Measurements from ENCODE around the gene NACA2.
"Not testable (repeated sequence)": the region's sequence is repeated elsewhere in the genome, so short reads cannot be mapped to it uniquely, and the experiment has no call there.

The NACA2 gene

DNA sequence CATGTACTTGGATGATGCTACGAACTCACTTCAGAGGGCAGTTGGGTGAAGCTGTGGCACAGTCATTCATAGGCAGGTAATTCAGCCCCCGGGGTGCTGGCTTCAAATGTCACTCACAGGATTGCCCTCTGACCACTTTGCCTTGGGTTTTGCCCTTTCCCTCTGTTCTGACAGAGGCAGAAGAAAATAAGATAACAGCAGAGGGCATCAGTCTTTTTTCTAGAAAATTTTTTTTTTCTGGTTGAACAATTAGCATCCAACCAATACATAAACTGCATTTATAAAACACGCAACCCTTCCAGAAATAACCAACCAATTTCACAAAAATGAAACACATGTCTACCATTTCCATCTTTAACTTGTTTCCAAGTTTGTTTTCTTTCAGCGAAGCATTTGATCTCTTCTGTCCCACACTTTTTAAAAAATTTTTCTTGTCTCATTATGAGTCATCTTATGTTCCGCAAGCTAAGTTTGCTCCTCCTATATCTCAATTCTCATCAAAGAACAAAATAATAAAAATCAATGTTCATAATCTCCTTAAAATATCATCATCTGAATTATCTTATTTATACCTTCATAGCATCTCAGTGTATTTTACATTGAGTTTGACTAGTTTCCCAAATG lies 15.6 kb downstream of the NACA2 start:
- DNase-seq: no peak

DNA sequence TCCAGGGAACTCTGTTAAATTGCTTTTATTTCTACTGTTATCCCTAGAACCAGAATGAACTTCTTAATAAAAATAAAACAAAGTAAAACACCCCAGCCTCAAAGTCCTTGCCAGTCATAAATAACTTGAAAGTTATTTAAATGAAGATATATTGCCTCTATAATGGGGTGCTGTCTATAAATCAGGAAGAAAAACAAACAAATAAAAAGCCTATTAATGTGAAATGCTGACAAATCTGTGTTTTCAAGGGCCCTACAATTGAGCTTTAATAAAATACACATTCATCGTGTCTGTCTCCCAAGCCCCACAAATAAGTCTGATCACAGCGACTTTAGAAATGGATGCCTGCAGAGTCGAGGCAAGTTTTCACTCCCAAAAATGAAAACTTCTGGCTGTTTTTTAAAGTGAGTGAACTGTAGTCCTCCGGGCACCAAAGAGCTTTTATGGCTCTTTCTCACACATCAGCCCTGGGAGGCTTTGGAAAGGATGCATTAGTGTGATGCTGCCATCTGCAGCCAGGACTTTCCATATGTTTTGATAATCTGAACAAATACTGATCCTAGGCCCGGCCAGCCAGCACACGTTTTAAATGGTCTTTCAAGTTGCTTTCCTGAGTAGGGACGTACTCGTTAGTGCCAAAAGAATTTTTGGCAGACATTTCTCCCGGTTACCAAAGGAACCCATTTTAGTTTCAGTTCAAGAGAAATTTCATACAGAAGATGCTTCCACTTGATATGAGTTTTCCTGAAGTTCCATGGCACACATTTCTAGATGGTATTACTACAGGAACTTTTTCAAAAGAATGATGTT lies 16.3 kb downstream of the NACA2 start:
- DNase-seq: no peak

DNA sequence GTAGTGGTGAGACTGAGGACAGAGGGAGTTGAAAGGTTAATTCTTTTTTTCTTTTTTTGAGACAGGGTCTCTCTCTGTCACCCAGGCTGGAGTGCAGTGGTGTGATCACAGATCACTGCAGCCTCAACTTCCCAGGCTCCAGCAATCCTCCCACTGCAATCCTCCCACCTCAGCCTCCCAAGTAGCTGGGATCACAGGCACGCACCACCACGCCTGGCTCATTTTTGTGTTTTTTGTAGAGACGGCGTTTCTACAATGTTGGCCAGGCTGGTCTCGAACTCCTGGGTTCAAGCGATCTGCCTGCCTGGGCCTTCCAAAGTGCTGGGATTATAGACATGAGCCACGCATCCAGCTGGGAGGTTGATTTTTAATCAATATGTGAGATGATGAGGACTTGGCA lies 18.5 kb downstream of the NACA2 start:
- DNase-seq: not testable (repeated sequence)

DNA sequence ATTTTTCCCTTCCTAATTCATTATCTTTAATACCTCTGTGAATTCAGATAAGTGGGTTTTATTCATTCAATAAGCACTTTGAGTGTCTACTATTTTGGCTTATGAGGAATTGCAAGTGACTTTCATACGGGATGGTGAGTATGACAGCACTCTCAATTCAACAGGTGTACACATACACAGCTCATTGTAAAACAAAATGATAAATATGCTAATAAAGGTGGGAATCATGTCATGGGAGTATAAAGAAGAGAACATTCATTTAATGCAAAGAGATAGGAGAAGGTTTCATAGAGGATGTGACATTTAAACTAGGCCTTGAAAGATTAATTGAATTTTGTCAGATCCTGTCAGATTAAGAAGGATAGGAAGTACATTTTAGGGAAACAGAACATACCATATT lies 19.4 kb downstream of the NACA2 start:
- DNase-seq: no peak

DNA sequence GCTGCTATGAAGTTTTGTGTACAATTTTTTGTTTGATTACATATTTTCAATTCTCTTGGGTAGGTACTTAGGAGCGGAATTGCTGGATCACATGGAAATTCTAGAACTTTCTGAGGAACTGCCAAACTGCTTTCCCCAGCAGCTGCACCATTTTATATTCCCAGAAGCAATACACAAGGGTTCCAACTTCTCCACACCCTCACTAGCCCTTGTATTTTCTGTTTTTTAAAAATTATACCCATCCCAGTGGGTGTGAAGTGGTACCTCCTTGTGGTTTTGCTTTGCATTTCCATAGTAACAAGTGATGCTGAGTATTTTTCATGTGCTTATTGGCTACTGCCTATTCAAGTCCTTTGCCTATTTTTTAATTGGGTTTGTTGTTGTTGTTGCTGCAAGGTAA lies 20.9 kb downstream of the NACA2 start:
- no peak for DNase-seq

DNA sequence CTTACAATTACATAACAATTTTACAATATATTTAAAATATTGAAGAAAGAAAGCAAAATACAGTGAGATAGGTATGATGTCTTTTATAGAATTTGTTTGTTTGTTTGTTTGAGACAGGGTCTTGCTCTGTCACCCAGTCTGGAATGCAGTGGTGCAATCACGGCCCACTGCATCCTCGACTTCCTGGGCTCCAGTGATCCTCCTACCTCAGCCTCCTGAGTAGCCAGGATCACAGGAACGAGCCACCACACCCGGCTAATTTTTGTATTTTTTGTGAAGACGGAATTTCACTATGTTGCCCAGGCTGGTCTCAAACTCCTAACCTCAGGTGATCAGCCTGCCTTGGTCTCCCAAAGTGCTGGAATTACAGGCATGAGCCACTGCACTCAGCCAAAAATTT lies 21.5 kb downstream of the NACA2 start:
- DNase-seq: not testable (repeated sequence)

DNA sequence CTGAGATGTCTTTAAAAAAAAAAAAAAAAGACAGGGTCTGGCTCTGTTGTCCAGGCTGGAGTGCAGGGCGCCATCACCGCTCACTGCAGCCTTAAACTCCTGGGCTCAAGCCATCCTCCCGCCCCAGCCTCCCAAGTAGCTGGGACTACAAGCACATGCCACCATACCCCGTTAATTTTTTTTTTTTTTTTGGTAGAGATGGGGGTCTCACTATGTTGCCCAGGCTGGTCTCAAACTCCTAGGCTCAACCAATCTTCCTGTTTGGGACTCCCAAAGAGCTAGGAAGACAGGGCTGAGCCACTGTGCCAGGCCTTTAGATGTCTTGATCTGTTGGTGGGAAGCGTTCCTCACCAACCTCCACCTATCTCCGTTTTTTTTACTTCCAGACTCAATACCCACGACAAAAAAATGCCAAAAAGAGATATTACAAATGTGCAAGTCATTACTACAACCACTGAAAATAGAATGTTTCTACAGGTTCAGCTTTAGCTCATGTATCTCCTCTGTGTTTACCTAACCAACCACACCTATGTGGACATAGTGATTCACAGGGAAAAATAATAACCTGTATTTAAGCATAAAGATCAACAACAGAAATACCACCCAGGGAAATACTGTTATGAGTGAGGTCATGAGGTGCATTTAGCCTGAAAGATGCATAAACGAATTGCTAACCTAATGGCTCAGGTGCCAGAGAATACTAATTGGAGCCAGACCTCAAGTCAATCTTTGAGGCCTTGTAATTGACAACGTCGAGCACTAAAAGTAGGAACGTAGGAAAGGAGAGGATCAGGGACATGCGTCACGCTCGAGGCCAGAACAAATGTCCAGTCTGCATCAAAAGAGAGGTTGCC lies 22.6 kb downstream of the NACA2 start:
- no peak for DNase-seq

DNA sequence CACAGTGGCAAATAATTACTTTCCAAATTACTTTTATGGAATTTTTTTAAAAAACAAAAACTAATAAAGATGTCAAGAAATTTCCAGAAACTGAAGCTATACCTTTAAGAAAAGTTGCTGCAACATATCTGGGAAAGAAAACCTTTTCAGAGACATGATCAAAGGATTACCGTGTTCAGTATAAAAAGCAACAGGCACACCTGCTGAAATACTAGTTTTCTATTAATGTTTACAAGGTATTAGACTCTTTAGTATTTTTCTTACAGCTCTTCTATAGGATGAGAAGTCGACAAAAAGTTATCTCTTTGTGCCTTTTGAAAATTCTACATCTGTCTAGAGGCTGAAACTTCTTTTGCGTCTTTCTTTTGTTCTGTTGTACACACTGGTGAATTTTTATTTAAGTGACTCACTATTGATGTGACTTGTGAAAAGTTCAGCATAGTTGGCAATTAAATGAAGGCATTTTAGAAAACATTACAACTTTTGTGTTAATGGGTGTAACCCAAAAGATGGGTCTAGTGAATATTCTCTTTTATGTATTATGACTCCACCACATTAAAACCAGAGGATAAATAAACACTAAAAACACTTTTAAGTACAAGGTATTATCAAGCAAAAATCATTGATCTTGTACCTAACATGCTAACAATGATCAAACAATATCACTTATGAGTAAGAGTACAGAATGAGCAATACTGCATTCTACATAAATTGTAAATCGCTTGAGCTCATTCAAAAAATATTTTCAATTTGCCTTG lies 23.8 kb downstream of the NACA2 start:
- DNase-seq: no peak

DNA sequence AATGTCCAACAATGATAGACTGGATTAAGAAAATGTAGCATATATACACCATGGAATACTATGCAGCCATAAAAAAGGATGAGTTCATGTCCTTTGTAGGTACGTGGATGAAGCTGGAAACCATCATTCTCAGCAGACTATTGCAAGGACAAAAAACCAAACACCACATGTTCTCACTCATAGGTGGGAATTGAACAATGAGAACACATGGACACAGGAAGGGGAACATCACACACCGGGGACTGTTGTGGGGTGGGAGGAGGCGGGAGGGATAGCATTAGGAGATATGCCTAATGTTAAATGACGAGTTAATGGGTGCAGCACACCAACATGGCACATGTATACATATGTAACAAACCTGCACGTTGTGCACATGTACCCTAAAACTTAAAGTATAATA lies 24.6 kb downstream of the NACA2 start:
- DNase-seq: not testable (repeated sequence)

DNA sequence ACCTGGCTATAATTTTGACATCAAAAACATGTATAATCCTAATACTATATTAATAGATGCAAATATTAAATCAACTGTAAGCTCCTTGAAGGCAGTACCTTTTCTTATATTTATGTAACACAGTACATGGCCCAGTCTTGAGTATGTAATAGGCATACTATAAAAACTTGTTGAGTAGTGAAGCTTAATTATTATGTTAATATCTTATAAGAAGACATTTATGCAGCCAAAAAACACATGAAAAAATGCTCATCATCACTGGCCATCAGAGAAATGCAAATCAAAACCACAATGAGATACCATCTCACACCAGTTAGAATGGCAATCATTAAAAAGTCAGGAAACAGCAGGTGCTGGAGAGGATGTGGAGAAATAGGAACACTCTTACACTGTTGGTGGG lies 25.2 kb downstream of the NACA2 start:
- DNase-seq: not testable (repeated sequence)

DNA sequence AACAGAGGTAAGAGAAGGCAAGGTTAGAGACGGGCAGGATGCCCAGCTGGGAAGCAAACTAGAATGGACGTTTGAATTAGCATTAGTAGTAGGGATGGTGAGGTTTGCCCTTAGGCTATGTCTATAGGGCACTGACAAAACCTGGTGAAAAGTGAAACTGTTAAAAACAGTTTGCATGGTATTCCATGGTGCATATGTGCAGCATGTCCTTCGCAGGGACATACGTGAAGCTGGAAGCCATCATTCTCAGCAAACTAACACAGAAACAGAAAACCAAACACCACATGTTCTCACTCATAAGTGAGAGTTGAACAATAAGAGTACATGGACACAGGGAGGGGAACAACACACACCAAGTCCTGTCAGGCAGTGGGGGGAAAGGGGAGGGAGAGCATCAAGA lies 25.8 kb downstream of the NACA2 start:
- DNase-seq: no peak

DNA sequence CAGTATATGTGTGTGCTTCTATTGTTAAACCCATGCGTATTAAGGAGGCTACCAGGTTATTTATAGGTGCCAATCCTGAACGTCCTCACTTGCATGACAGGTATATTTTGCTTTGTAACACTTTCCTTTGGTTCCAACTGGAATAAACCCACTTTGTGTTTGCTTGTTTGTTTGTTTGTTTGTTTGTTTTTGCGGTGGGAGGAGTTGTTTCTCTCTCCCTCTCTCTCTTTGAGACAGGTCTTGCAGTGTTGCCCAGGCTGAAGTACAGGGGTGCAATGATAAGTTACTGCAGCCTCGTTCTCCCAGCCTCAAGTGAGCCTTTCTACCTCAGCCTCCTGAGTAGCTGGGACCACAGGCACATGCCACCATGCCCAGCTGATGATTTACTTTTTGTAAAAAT lies 28.7 kb downstream of the NACA2 start:
- DNase-seq: no peak

DNA sequence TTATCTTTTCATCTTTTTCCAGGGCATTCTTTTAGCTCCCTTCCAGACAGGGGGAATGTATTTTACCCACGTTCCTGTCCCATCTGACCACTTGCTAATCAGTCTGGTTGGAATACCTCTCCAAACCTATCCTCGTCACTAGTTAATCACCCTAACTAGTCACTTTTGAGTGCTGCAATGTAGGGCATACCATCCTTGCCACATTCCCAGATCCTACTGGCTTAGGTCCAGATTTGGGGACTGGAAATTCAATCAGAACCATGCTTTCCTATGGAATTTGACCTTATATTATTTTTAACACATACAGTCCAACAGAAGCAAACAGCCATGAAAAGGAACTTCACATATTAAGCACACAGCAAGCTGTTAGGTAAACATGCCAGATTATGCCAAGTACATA lies 29.7 kb downstream of the NACA2 start:
- no peak for DNase-seq

DNA sequence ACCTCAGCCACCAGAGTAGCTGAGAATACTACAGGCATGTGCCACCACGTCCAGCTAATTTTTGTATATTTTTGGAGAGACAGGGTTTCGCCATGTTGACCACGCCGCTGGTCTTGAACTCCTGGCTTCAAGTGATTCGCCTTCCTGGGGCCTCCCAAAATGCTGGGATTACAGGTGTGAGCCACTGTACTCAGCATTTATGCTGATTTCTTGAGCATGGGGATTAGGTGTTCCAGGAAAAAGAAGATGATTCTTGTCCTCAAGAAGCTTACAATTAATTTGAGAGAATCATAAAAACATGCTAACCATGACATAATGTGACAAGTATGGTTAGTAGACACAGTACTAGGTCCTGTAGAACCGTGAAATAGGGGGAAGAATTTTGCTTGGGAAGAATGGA lies 30.9 kb downstream of the NACA2 start:
- DNase-seq: no peak

DNA sequence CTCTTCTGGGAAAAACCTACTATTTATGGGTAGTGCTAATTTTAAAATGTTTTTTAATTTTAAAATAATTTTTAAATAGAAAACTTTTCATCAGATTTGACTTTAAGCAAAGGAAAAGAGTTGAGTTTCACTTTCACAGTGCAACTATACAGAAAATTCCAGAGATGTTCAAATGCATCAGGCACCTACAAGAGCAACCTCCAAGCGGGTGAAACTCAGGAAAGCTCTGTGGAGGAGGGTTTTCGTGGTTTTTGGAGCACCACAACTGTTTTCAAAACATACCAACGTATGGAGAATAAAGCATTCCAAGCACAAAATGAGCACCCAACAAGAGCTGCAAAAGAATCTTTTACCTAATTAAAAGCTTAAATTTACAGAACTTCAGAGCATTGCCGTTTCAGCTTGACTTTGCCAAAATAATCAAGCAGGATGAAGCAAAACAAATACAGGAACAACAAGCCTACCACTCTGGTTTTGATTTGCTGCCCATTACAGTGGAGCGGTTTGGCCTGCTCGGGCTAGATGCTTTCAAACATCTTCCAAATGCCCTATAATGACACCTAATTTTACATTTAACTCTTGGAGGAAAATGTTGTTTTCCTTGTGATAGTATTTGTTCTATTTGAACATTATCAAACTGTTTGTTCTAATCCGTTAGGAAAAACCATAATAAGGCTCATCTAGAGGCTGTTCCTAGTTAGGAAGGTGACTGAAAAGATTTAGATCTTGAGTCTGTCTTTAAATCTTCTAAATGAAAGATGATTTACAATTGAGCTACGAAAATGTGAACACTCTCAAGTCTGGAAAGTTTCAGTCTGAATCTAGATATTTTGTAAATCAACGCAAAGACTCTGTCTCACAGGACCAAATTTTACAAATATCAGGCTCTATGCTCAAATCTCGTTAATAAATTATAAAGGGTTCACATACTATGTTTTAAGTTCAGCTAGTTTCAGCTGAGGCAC lies 34.5 kb downstream of the NACA2 start:
- DNase-seq: no peak

DNA sequence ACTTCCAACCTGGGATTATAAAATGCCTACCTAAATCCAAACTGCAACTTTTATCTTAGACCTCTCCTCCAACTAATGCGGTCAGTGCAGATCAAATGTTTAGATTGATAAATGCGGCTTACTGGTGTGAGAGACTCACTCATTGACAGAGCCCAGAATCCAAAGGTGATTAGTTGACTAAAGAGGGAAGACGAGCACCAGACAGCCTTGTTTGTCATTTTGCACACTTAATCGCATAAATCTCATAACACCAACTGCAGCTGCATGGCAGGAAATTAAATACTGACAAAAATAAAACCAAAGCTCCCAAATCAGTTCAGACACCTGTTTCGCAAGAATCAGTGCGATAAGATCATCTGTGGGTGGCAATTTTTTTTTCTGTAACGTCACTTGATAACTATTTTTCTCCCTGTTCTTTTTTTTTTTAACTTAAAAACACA lies 35.9 kb downstream of the NACA2 start:
- no peak for DNase-seq

DNA sequence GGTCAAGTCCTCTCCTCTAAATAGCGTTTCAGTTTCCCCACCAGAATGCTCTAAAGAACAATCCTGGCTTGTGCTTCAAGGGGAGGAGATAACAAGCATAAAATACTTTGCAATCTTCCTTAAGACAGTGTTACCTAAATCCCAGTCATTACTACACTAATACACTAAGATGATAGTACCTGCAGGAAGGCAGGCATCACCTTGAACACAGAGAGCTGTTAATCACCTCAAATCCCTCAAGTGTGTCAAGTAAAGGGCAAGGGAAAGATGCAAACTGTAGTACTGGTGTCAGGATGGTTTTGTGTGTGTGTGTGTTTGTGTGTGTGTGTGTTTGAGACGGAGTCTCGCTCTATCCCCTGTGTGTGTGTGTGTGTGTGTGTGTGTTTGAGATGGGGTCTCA lies 36.8 kb downstream of the NACA2 start:
- DNase-seq: no peak

DNA sequence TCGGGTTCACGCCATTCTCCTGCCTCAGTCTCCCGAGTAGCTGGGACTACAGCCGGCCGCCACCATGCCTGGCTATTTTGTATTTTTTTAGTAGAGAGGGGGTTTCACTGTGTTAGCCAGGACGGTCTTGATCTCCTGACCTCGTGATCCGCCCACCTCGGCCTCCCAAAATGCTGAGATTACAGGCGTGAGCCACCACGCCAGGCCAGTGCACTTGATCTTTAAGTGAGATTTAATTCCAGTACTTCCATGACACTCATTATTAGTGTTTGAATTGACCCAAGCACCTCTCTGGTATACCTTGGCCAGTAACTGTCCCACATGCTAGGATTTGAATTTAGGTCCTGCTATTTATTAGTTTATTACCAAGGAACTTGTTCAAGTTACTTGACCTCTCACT lies 38.5 kb downstream of the NACA2 start:
- DNase-seq: not testable (repeated sequence)

DNA sequence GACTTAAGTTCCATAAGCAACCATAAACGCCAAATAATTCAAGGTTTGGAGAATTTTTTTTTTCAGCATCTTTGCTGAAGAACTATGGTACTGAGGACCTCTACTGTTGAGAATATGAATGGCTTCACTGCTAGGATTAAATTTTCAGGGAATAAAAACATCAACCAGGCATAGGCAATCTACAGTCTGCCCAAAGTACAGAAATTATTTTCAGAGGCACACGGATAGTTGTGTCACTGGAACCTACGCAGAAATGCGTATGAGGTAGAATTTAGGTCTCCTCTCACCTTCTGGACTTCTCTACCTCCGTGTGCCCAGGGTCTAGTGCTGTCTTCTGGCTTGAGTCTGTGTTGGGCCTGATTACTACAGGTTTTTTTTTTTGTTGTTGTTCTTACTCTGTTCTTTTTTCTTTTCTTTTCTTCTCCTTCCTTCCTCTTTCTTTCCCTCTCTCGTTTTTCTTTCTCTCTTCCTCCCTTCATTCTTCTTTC lies 39.7 kb downstream of the NACA2 start:
- no peak for DNase-seq

DNA sequence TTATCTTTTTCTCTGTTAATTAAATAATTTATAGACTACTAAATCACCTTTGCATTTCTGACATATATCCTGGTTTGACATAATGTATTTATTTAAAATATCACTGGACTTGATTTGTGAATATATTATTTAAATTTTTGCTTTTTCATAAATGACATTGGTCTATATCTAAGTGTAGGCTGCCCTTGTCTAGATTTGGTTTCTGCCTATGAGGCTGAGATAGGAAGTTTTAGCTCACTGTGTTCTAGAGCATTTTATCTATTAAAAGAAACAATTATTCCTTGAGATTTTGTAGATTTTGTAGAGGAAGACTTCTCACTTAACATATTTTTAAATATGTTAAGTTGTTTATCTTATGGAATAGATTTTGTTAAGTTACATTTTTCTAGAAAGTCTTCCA lies 43.9 kb downstream of the NACA2 start:
- no peak for DNase-seq

DNA sequence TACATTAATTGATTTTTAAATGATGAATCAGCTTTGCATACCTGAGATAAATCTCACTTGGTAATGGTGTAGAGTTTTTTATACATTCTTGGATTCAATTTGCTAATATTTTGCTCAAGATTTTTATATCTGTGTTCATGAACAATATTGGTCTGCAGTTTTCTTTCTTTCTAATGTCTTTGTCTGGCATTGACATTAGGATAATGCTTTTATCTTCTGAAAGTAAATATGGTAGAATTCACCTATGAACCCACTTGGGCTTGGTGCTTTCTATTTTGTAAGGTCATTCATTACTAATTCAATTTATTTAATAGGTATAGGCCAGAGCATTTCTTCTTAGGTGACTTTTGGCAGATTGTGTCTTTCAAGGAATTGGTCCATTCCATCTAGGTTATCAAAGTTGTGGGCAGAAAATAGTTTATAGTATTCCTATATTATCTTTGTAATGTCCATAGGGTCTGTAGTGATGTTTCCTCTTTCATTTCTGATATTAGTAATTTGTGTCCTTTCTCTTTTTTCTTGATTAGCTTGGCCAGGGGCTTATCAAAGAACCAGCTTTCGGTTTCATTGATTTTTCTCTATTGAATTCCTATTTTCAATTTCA lies 45.6 kb downstream of the NACA2 start:
- no peak for DNase-seq

All from activated CD4-positive, alpha-beta T cell treated with anti-CD3 and anti-CD28 coated beads for 4 hours (primary cell).